HepG2 (cell line): ENCODE measurements around the gene MSL2. TPM values are rescaled to one million over a fixed set of nuclear protein-coding genes. Genes with fewer than 3 reads are reported as not detected.

Experiments
- ADNP ChIP-seq: sonication (generic); formaldehyde crosslinking; IDR thresholded peaks from 2 replicates; pipeline ENCODE4 v1.4.0; 2020; ENCODE audit warnings: missing genetic modification reagents
- CBX5 ChIP-seq: sonication (generic); formaldehyde crosslinking; IDR thresholded peaks from 2 replicates; pipeline ENCODE4 v1.4.0; 2020; ENCODE audit warnings: missing genetic modification reagents, borderline replicate concordance
- ERF ChIP-seq: IDR thresholded peaks from 2 replicates; pipeline ENCODE4 v1.6.1; 2018; ENCODE audit warnings: missing biosample characterization, missing genetic modification reagents
- GZF1 ChIP-seq: sonication (generic); formaldehyde crosslinking; IDR thresholded peaks from 2 replicates; pipeline ENCODE4 v1.5.1; 2020; ENCODE audit warnings: mild to moderate bottlenecking, missing genetic modification reagents
- HDAC1 ChIP-seq: sonication (generic); formaldehyde crosslinking; IDR thresholded peaks from 2 replicates; pipeline ENCODE4 v1.5.1; 2020; ENCODE audit warnings: mild to moderate bottlenecking, missing genetic modification reagents
- MEIS1 ChIP-seq: sonication (generic); formaldehyde crosslinking; IDR thresholded peaks from 2 replicates; pipeline ENCODE4 v1.9.0; 2021; ENCODE audit warnings: mild to moderate bottlenecking, missing genetic modification reagents, moderate library complexity, borderline replicate concordance
- MIXL1 ChIP-seq: IDR thresholded peaks from 2 replicates; pipeline ENCODE4 v1.6.1; 2016
- RELA ChIP-seq: sonication (generic); formaldehyde crosslinking; IDR thresholded peaks from 2 replicates; pipeline ENCODE4 v1.4.0; 2020; ENCODE audit warnings: missing genetic modification reagents
- polyA plus RNA-seq, 8 experiments: library from polyadenylated mRNA; depleted of rRNA in 3 of 8; stranded (reverse) in 7 of 8; unstranded in 1 of 8; fragments of >200 nt; fragmentation: Illumina TruSeq in 4 of 8; extraction: Trizol in 4 of 8; gene quantifications; 2 replicates each; pipeline versions ENCODE4 v1.2.1 to v1.2.3, GENCODE V29; 2011 to 2016; ENCODE audit warnings: low read depth in 4 of 8, missing spikeins in 1 of 8, mixed read lengths in 1 of 8; ENCODE audit not compliant: insufficient read depth in 1 of 8
- total RNA-seq, 5 experiments: library from RNA; depleted of rRNA; stranded (reverse); fragments of >200 nt; fragmentation: Illumina TruSeq; extraction: Trizol; gene quantifications; 2 replicates each; pipeline ENCODE4 v1.2.3, GENCODE V29; 2016; ENCODE audit warnings: low read depth in 1 of 5
- TF ChIP-seq, protein P1 (sequence below): sonication (generic); formaldehyde crosslinking; IDR thresholded peaks from 2 replicates; pipeline ENCODE4 v1.4.0; 2020; ENCODE audit warnings: mild to moderate bottlenecking, missing genetic modification reagents, borderline replicate concordance
- TF ChIP-seq, protein P2 (sequence below): sonication (generic); formaldehyde crosslinking; IDR thresholded peaks from 2 replicates; pipeline ENCODE4 v1.8.1; 2023; ENCODE audit warnings: mild to moderate bottlenecking, missing genetic modification reagents, borderline replicate concordance
- TF ChIP-seq, protein P3 (sequence below): sonication (generic); formaldehyde crosslinking; IDR thresholded peaks from 2 replicates; pipeline ENCODE4 v1.4.0; 2020; ENCODE audit warnings: mild to moderate bottlenecking, missing genetic modification reagents

MSL2 gene
- total and polyA plus RNA-seq, 2 of the 13 experiments (the other 11 are each of a cell fraction or from before 2014, with no cell fraction given), result 6.9 to 11.7 TPM

DNA sequence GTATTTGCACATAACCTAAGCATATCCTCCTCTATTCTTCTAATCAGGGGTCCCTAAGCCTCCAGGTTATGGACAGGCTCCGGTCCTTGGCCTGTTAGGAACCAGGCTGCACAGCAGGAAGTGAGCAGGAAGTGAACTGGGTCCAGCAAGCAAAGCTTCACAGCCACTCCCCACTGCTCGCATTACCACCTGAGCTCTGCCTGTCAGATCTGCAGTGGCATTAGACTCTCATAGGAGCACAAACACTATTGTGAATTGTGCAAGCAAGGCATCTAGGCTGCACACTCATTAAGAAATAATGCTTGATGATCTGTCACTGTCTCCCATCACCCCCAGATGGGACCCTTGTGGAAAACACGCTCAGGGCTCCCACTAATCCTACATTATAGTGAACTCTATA is 9.8 kb downstream of the MSL2 start (continued):
- TF ChIP-seq CBX5 (CRISPR knock-in tag) (peak; percentile 52; the same call in 1 of the 2 replicates), GZF1 (CRISPR knock-in tag) (no peak), ADNP (CRISPR knock-in tag) (no peak), ERF (CRISPR knock-in tag) (peak; percentile 73; the same call in 1 of the 2 replicates), MIXL1 (CRISPR knock-in tag) (peak; percentile 54; the same call in 1 of the 2 replicates), HDAC1 (0 out of 2 replicates have a peak, but pooled peaks have one; percentile 27), RELA (CRISPR knock-in tag) (no peak), MEIS1 (CRISPR knock-in tag) (0 out of 2 replicates have a peak, but pooled peaks have one; percentile 50)
- TF ChIP-seq, protein P1, sequence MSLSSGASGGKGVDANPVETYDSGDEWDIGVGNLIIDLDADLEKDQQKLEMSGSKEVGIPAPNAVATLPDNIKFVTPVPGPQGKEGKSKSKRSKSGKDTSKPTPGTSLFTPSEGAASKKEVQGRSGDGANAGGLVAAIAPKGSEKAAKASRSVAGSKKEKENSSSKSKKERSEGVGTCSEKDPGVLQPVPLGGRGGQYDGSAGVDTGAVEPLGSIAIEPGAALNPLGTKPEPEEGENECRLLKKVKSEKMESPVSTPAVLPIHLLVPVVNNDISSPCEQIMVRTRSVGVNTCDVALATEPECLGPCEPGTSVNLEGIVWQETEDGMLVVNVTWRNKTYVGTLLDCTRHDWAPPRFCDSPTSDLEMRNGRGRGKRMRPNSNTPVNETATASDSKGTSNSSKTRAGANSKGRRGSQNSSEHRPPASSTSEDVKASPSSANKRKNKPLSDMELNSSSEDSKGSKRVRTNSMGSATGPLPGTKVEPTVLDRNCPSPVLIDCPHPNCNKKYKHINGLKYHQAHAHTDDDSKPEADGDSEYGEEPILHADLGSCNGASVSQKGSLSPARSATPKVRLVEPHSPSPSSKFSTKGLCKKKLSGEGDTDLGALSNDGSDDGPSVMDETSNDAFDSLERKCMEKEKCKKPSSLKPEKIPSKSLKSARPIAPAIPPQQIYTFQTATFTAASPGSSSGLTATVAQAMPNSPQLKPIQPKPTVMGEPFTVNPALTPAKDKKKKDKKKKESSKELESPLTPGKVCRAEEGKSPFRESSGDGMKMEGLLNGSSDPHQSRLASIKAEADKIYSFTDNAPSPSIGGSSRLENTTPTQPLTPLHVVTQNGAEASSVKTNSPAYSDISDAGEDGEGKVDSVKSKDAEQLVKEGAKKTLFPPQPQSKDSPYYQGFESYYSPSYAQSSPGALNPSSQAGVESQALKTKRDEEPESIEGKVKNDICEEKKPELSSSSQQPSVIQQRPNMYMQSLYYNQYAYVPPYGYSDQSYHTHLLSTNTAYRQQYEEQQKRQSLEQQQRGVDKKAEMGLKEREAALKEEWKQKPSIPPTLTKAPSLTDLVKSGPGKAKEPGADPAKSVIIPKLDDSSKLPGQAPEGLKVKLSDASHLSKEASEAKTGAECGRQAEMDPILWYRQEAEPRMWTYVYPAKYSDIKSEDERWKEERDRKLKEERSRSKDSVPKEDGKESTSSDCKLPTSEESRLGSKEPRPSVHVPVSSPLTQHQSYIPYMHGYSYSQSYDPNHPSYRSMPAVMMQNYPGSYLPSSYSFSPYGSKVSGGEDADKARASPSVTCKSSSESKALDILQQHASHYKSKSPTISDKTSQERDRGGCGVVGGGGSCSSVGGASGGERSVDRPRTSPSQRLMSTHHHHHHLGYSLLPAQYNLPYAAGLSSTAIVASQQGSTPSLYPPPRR (CRISPR knock-in tag), result no peak; the same call in 1 of the 2 replicates
- TF ChIP-seq, protein P2, sequence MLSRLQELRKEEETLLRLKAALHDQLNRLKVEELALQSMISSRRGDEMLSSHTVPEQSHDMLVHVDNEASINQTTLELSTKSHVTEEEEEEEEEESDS (CRISPR knock-in tag), result no peak
- TF ChIP-seq, protein P3, sequence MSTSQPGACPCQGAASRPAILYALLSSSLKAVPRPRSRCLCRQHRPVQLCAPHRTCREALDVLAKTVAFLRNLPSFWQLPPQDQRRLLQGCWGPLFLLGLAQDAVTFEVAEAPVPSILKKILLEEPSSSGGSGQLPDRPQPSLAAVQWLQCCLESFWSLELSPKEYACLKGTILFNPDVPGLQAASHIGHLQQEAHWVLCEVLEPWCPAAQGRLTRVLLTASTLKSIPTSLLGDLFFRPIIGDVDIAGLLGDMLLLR (CRISPR knock-in tag), result no peak
